GM23338 (cell line): Measurements from ENCODE around the gene RPS6KC1.

Source experiments
- CREB1 ChIP-seq: fragments of 250-450 bp; sonication (Bioruptor Pico); IDR thresholded peaks from 2 replicates; pipeline ENCODE4 v1.5.0; 2020; ENCODE audit warnings: low read depth, mild to moderate bottlenecking, moderate library complexity
- CTCF ChIP-seq, 2 experiments: fragments of 200-600 bp in 1 of 2; sonication (generic) in 1 of 2; conservative IDR thresholded peaks; 2 replicates each; pipeline versions ENCODE4 v1.5.1 to v1.6.1; 2016 to 2017; ENCODE audit warnings: antibody characterized with exemption in 2 of 2, low read depth in 2 of 2, mild to moderate bottlenecking in 2 of 2, moderate library complexity in 1 of 2
- EZH2 ChIP-seq: fragments of 200-600 bp; sonication (generic); IDR thresholded peaks from one replicate; pipeline ENCODE4 v1.8.0; 2017; ENCODE audit warnings: antibody characterized with exemption, mild to moderate bottlenecking, low read depth; ENCODE audit not compliant: unreplicated experiment
- EZH2phosphoT487 ChIP-seq: fragments of 200-600 bp; sonication (generic); IDR thresholded peaks from one replicate; pipeline ENCODE4 v1.8.1; 2018; ENCODE audit warnings: antibody characterized with exemption; ENCODE audit not compliant: unreplicated experiment
- JUNB ChIP-seq: IDR thresholded peaks from one replicate; pipeline ENCODE4 v1.6.1; 2016; ENCODE audit warnings: antibody characterized with exemption; ENCODE audit not compliant: unreplicated experiment
- NANOG ChIP-seq: IDR thresholded peaks from 2 replicates; pipeline ENCODE4 v1.6.1; 2016; ENCODE audit warnings: antibody characterized with exemption, borderline replicate concordance
- POLR2AphosphoS5 ChIP-seq: IDR thresholded peaks from 2 replicates; pipeline ENCODE4 v1.6.1; 2016; ENCODE audit warnings: antibody characterized with exemption, low read depth
- REST ChIP-seq: IDR thresholded peaks from one replicate; pipeline ENCODE4 v1.6.1; 2018; ENCODE audit warnings: antibody characterized with exemption; ENCODE audit not compliant: unreplicated experiment
- STAT1 ChIP-seq: IDR thresholded peaks from one replicate; pipeline ENCODE4 v1.6.1; 2016; ENCODE audit warnings: antibody characterized with exemption; ENCODE audit not compliant: unreplicated experiment
- ZNF114 ChIP-seq: fragments of 250-450 bp; sonication (Bioruptor Pico); IDR thresholded peaks from 2 replicates; pipeline ENCODE4 v1.5.0; 2020; ENCODE audit warnings: mild to moderate bottlenecking, moderate library complexity
- ZNF331 ChIP-seq: fragments of 250-450 bp; sonication (Bioruptor Pico); IDR thresholded peaks from 2 replicates; pipeline ENCODE4 v1.5.0; 2020; ENCODE audit warnings: low read depth, mild to moderate bottlenecking, moderate library complexity

GRCh38 chr1:213250041-213250440, 199.0 kb downstream of the RPS6KC1 start:
- no peak for TF ChIP-seq CTCF (conservative IDR thresholded peaks at IDR 0.05; ENCODE audit: low read depth in 2 of 2)
- TF ChIP-seq CREB1 = no peak
- no peak for TF ChIP-seq EZH2
- TF ChIP-seq POLR2AphosphoS5 = no peak
- no peak for TF ChIP-seq REST
- no peak for TF ChIP-seq EZH2phosphoT487
- no peak for TF ChIP-seq JUNB
- no peak for TF ChIP-seq ZNF331 (CRISPR knock-in tag)
- TF ChIP-seq ZNF114 (CRISPR knock-in tag) = no peak
- no peak for TF ChIP-seq STAT1
- TF ChIP-seq NANOG = no peak
